HEK293 (cell line): ENCODE results near the gene RORB.

Source experiments
- GLI4 ChIP-seq: fragments of 450-650 bp; formaldehyde crosslinking; IDR thresholded peaks from 2 replicates; pipeline ENCODE4 v1.5.1; 2016; ENCODE audit warnings: missing biosample characterization, missing genetic modification characterization
- KLF1 ChIP-seq: fragments of 450-650 bp; formaldehyde crosslinking; IDR thresholded peaks from 2 replicates; pipeline ENCODE4 v1.5.1; 2016; ENCODE audit warnings: missing biosample characterization, missing genetic modification characterization
- KLF7 ChIP-seq: fragments of 450-650 bp; formaldehyde crosslinking; IDR thresholded peaks from 2 replicates; pipeline ENCODE4 v1.5.1; 2016; ENCODE audit warnings: missing biosample characterization, missing genetic modification characterization, borderline replicate concordance
- MYNN ChIP-seq: fragments of 450-650 bp; formaldehyde crosslinking; IDR thresholded peaks from 2 replicates; pipeline ENCODE4 v1.5.1; 2016; ENCODE audit warnings: missing biosample characterization, missing genetic modification characterization, borderline replicate concordance
- ZNF211 ChIP-seq: fragments of 450-650 bp; formaldehyde crosslinking; IDR thresholded peaks from 2 replicates; pipeline ENCODE4 v1.5.1; 2016; ENCODE audit warnings: low read depth, missing biosample characterization, missing genetic modification characterization
- TF ChIP-seq, protein P1 (sequence below): fragments of 450-650 bp; formaldehyde crosslinking; IDR thresholded peaks from 2 replicates; pipeline ENCODE4 v1.5.1; 2016; ENCODE audit warnings: missing biosample characterization, missing genetic modification characterization
- TF ChIP-seq, protein P2 (sequence below): fragments of 450-650 bp; formaldehyde crosslinking; IDR thresholded peaks from 2 replicates; pipeline ENCODE4 v1.5.1; 2016; ENCODE audit warnings: missing biosample characterization, missing genetic modification characterization

DNA sequence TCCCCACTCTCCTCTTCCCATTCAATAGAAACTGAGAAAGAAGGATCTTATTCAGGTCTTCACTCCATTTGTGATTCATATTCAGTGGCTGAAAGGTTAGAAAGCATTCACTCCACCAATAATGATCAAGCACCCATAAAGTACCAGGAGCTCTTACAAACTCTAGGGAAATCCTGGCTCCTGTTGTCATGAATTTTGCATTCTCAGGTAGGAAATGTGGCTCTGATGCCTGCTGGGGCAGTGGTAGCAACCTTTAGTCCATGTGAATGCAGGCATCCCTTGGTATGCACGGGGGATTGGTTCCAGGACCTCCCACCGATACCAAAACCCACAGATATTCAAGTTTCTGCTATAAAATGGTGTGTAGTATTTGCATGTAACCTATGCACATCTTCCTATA, 3.6 kb upstream of the RORB start:
- TF ChIP-seq, protein P1, sequence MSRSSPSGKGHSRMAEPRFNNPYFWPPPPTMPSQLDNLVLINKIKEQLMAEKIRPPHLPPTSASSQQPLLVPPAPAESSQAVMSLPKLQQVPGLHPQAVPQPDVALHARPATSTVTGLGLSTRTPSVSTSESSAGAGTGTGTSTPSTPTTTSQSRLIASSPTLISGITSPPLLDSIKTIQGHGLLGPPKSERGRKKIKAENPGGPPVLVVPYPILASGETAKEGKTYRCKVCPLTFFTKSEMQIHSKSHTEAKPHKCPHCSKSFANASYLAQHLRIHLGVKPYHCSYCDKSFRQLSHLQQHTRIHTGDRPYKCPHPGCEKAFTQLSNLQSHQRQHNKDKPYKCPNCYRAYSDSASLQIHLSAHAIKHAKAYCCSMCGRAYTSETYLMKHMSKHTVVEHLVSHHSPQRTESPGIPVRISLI: no peak
- TF ChIP-seq, protein P2, sequence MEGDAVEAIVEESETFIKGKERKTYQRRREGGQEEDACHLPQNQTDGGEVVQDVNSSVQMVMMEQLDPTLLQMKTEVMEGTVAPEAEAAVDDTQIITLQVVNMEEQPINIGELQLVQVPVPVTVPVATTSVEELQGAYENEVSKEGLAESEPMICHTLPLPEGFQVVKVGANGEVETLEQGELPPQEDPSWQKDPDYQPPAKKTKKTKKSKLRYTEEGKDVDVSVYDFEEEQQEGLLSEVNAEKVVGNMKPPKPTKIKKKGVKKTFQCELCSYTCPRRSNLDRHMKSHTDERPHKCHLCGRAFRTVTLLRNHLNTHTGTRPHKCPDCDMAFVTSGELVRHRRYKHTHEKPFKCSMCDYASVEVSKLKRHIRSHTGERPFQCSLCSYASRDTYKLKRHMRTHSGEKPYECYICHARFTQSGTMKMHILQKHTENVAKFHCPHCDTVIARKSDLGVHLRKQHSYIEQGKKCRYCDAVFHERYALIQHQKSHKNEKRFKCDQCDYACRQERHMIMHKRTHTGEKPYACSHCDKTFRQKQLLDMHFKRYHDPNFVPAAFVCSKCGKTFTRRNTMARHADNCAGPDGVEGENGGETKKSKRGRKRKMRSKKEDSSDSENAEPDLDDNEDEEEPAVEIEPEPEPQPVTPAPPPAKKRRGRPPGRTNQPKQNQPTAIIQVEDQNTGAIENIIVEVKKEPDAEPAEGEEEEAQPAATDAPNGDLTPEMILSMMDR (tag by site-specific recombination): no peak
- no peak for TF ChIP-seq KLF1
- no peak for TF ChIP-seq MYNN (tag by site-specific recombination)
- no peak for TF ChIP-seq KLF7
- no peak for TF ChIP-seq GLI4
- no peak for TF ChIP-seq ZNF211
